K562 (cell line): ENCODE data around the gene ARIH1. TPM values are rescaled to one million over a fixed set of nuclear protein-coding genes. Genes with fewer than 3 reads are reported as not detected.

ENCODE experiments used
- BCL6 ChIP-seq: fragments of 250-450 bp; sonication (Bioruptor Pico); IDR thresholded peaks from 2 replicates; pipeline ENCODE4 v1.4.0; 2020
- FOXA3 ChIP-seq, 2 experiments: fragments of 450-650 bp in 1 of 2; sonication (generic) in 1 of 2; formaldehyde crosslinking; IDR thresholded peaks in 1 of 2; conservative IDR thresholded peaks in 1 of 2; 2 replicates each; pipeline versions ENCODE4 v1.4.0 to v1.8.0; 2020 to 2022; ENCODE audit warnings: mild to moderate bottlenecking in 2 of 2, missing genetic modification reagents in 1 of 2
- FOXJ2 ChIP-seq: fragments of 200-800 bp; sonication (Bioruptor generic); IDR thresholded peaks from 2 replicates; pipeline ENCODE4 v1.6.1; 2016; ENCODE audit warnings: missing genetic modification characterization, missing compliant biosample characterization
- GTF2F1 ChIP-seq: IDR thresholded peaks from 2 replicates; pipeline ENCODE4 v1.6.1; 2011; ENCODE audit warnings: low read depth, low read length, improper control_type of control experiment
- HDAC8 ChIP-seq: fragments of 450-650 bp; IDR thresholded peaks from 2 replicates; pipeline ENCODE4 v1.6.1; 2016; ENCODE audit warnings: mild to moderate bottlenecking, missing genetic modification characterization, moderate library complexity, missing compliant biosample characterization
- KAT7 ChIP-seq: sonication (generic); formaldehyde crosslinking; IDR thresholded peaks from 2 replicates; pipeline ENCODE4 v1.8.0; 2022; ENCODE audit warnings: missing genetic modification reagents, mild to moderate bottlenecking, borderline replicate concordance
- KLF10 ChIP-seq: fragments of 250-450 bp; sonication (Bioruptor Pico); IDR thresholded peaks from 2 replicates; pipeline ENCODE4 v1.6.1; 2021; ENCODE audit warnings: matching md5 sums
- KLF13 ChIP-seq: fragments of 450-650 bp; IDR thresholded peaks from 2 replicates; pipeline ENCODE4 v1.6.1; 2016; ENCODE audit warnings: missing genetic modification characterization, low read depth, mild to moderate bottlenecking, missing compliant biosample characterization, moderate library complexity, borderline replicate concordance
- NCOA2 ChIP-seq, 2 experiments: fragments of 450-650 bp; IDR thresholded peaks; 2 replicates each; pipeline ENCODE4 v1.6.1; 2018; ENCODE audit warnings: mild to moderate bottlenecking in 2 of 2, moderate library complexity in 1 of 2; ENCODE audit not compliant: partially characterized antibody in 2 of 2
- NFE2 ChIP-seq: IDR thresholded peaks from 2 replicates; pipeline ENCODE4 v1.6.1; 2014; ENCODE audit warnings: antibody characterized with exemption, low read depth
- RBBP5 ChIP-seq: fragments of 200-600 bp; sonication (generic); IDR thresholded peaks from 2 replicates; pipeline ENCODE4 v1.6.1; 2012; ENCODE audit warnings: borderline replicate concordance, mild to moderate bottlenecking, low read length, control low read depth, inconsistent platforms; ENCODE audit not compliant: insufficient read depth, poor library complexity, severe bottlenecking
- RBM22 ChIP-seq: fragments of 200-400 bp; formaldehyde crosslinking; IDR thresholded peaks from 2 replicates; pipeline ENCODE4 v1.6.1; 2018; ENCODE audit warnings: low read length, low read depth; ENCODE audit not compliant: poor library complexity, severe bottlenecking
- RFX1 ChIP-seq: fragments of 450-650 bp; IDR thresholded peaks from 2 replicates; pipeline ENCODE4 v1.6.1; 2016; ENCODE audit warnings: mild to moderate bottlenecking, moderate library complexity
- SIN3A ChIP-seq, 2 experiments: fragments of 150-350 bp in 1 of 2; IDR thresholded peaks; 2 replicates each; pipeline ENCODE4 v1.6.1; 2011 to 2016; ENCODE audit warnings: borderline replicate concordance in 2 of 2, low read depth in 2 of 2, low read length in 2 of 2, mild to moderate bottlenecking in 2 of 2, moderate library complexity in 2 of 2; ENCODE audit not compliant: control insufficient read depth in 1 of 2
- SIRT6 ChIP-seq: IDR thresholded peaks from one replicate; pipeline ENCODE4 v1.6.1; 2012; ENCODE audit warnings: low read depth, mild to moderate bottlenecking, control low read depth, inconsistent platforms, low read length, moderate library complexity
- SRSF1 ChIP-seq: fragments of 200-400 bp; formaldehyde crosslinking; IDR thresholded peaks from 2 replicates; pipeline ENCODE4 v1.6.1; 2017; ENCODE audit warnings: mild to moderate bottlenecking, low read depth, low read length, moderate library complexity
- STAT5A ChIP-seq: IDR thresholded peaks from 2 replicates; pipeline ENCODE4 v1.6.1; 2012; ENCODE audit warnings: low read length, inconsistent platforms, borderline replicate concordance
- TAF7 ChIP-seq: fragments of 450-650 bp; IDR thresholded peaks from 2 replicates; pipeline ENCODE4 v1.6.1; 2016; ENCODE audit warnings: missing genetic modification characterization, missing compliant biosample characterization
- TARDBP ChIP-seq: fragments of 450-650 bp; IDR thresholded peaks from 2 replicates; pipeline ENCODE4 v1.6.1; 2016
- THRB ChIP-seq: fragments of 450-650 bp; formaldehyde crosslinking; conservative IDR thresholded peaks from 2 replicates; pipeline ENCODE4 v1.4.0; 2022; ENCODE audit warnings: mild to moderate bottlenecking, missing genetic modification characterization
- U2AF1 ChIP-seq: fragments of 200-400 bp; formaldehyde crosslinking; optimal IDR thresholded peaks from 2 replicates; pipeline ENCODE3; 2017; ENCODE audit warnings: mild to moderate bottlenecking, low read depth, low read length, moderate library complexity
- ZKSCAN1 ChIP-seq: fragments of 150-350 bp; IDR thresholded peaks from 2 replicates; pipeline ENCODE4 v1.6.1; 2016; ENCODE audit warnings: low read depth, low read length
- ZNF23 ChIP-seq: fragments of 250-450 bp; sonication (Bioruptor Pico); IDR thresholded peaks from 2 replicates; pipeline ENCODE4 v1.4.0; 2020; ENCODE audit warnings: mild to moderate bottlenecking
- ZNF232 ChIP-seq: sonication (generic); formaldehyde crosslinking; IDR thresholded peaks from 2 replicates; pipeline ENCODE4 v1.8.0; 2022; ENCODE audit warnings: mild to moderate bottlenecking, missing genetic modification reagents
- ZZZ3 ChIP-seq: fragments of 450-650 bp; IDR thresholded peaks from 2 replicates; pipeline ENCODE4 v1.6.1; 2016; ENCODE audit warnings: antibody characterized with exemption, mild to moderate bottlenecking, moderate library complexity
- polyA plus RNA-seq, 8 experiments: library from polyadenylated mRNA; depleted of rRNA in 4 of 8; stranded (reverse) in 5 of 8; unstranded in 3 of 8; fragments of >200 nt; fragmentation: Nextera tagmentation in 2 of 8; fragmentation: Illumina TruSeq in 1 of 8; extraction: Ambion mirVana in 2 of 8; extraction: Trizol in 1 of 8; gene quantifications; 2 replicates each; pipeline versions ENCODE4 v1.2.1 to v1.2.3, GENCODE V29; 2011 to 2014; ENCODE audit warnings: inconsistent platforms in 1 of 8, missing spikeins in 1 of 8
- total RNA-seq, 7 experiments: library from RNA; depleted of rRNA in 6 of 7; stranded (reverse); fragments of >200 nt in 6 of 7; fragmentation: Illumina TruSeq in 2 of 7; extraction: Trizol in 2 of 7; gene quantifications; 2 replicates each; pipeline versions ENCODE4 v1.2.1 to v1.2.3, GENCODE V29; 2011 to 2021; ENCODE audit warnings: low replicate concordance in 1 of 7
- TF ChIP-seq, protein P1 (sequence below): sonication (generic); formaldehyde crosslinking; IDR thresholded peaks from 2 replicates; pipeline ENCODE4 v1.8.1; 2023; ENCODE audit warnings: mild to moderate bottlenecking, missing genetic modification reagents

Gene ARIH1
- total and polyA plus RNA-seq, 9 of the 15 experiments (the other 6 are each of a cell fraction or from before 2014, with no cell fraction given) = 17.7 to 125 (median 31.4) TPM

- no peak for TF ChIP-seq SRSF1
- peak; percentile 65 for TF ChIP-seq RBM22
- TF ChIP-seq NFE2 = no peak
- TF ChIP-seq ZKSCAN1 = no peak
- peak; percentile 74 for TF ChIP-seq RBBP5
- TF ChIP-seq HDAC8 (tag) = no peak
- no peak for TF ChIP-seq KLF10
- no peak; a peak in 1 of 4 replicates for TF ChIP-seq FOXA3 (CRISPR knock-in tag; conservative IDR thresholded peaks at IDR 0.05 in 1 of 2, IDR thresholded peaks at IDR 0.05 in 1 of 2)
- no peak for TF ChIP-seq BCL6 (CRISPR knock-in tag)
- TF ChIP-seq TAF7 = peak; percentile 58; the same call in 1 of the 2 replicates
- no peak for TF ChIP-seq ZNF23
- 0 out of 2 replicates have a peak, but pooled peaks have one; percentile 12 for TF ChIP-seq STAT5A
- no peak; the same call in 1 of the 2 replicates for TF ChIP-seq KAT7 (CRISPR knock-in tag)
- TF ChIP-seq ZZZ3 = peak; percentile 72; the same call in 1 of the 2 replicates
- no peak for TF ChIP-seq NCOA2 (IDR thresholded peaks at IDR 0.05; ENCODE audit: partially characterized antibody in 2 of 2)
- TF ChIP-seq, protein P1, sequence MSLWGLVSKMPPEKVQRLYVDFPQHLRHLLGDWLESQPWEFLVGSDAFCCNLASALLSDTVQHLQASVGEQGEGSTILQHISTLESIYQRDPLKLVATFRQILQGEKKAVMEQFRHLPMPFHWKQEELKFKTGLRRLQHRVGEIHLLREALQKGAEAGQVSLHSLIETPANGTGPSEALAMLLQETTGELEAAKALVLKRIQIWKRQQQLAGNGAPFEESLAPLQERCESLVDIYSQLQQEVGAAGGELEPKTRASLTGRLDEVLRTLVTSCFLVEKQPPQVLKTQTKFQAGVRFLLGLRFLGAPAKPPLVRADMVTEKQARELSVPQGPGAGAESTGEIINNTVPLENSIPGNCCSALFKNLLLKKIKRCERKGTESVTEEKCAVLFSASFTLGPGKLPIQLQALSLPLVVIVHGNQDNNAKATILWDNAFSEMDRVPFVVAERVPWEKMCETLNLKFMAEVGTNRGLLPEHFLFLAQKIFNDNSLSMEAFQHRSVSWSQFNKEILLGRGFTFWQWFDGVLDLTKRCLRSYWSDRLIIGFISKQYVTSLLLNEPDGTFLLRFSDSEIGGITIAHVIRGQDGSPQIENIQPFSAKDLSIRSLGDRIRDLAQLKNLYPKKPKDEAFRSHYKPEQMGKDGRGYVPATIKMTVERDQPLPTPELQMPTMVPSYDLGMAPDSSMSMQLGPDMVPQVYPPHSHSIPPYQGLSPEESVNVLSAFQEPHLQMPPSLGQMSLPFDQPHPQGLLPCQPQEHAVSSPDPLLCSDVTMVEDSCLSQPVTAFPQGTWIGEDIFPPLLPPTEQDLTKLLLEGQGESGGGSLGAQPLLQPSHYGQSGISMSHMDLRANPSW (CRISPR knock-in tag) = no peak
- no peak for TF ChIP-seq KLF13 (tag)
- TF ChIP-seq TARDBP = no peak
- no peak for TF ChIP-seq SIRT6
- TF ChIP-seq FOXJ2 = no peak
- no peak for TF ChIP-seq RFX1
- peak; percentile 66; the same call in 1 of the 2 replicates for TF ChIP-seq ZNF232 (CRISPR knock-in tag)
- TF ChIP-seq U2AF1 = no peak
- no peak for TF ChIP-seq THRB (CRISPR knock-in tag)
- TF ChIP-seq GTF2F1 = no peak
- peak in 1 of 2 experiments; percentile 24; a peak in 2 of 4 replicates for TF ChIP-seq SIN3A (IDR thresholded peaks at IDR 0.05; ENCODE audit: borderline replicate concordance in 2 of 2, control insufficient read depth in 1 of 2, low read depth in 2 of 2, low read length in 2 of 2)
Measured at GRCh38 chr15:72474912-72475628, 940 bp downstream of the ARIH1 start (continued).
